ENCODE data around the gene GPT2. TPM values are rescaled to one million over a fixed set of nuclear protein-coding genes. Genes with fewer than 3 reads are reported as not detected.
A peak's percentile ranks its signal among the peaks of the same experiment; 100 is the strongest.
"Not testable (repeated sequence)": the region's sequence is repeated elsewhere in the genome, so short reads cannot be mapped to it uniquely, and the experiment has no call there.

The GPT2 gene
- total RNA-seq, 6 donors from 2014 or later, result 2.9 to 19.9 (median 6.3) TPM

DNA sequence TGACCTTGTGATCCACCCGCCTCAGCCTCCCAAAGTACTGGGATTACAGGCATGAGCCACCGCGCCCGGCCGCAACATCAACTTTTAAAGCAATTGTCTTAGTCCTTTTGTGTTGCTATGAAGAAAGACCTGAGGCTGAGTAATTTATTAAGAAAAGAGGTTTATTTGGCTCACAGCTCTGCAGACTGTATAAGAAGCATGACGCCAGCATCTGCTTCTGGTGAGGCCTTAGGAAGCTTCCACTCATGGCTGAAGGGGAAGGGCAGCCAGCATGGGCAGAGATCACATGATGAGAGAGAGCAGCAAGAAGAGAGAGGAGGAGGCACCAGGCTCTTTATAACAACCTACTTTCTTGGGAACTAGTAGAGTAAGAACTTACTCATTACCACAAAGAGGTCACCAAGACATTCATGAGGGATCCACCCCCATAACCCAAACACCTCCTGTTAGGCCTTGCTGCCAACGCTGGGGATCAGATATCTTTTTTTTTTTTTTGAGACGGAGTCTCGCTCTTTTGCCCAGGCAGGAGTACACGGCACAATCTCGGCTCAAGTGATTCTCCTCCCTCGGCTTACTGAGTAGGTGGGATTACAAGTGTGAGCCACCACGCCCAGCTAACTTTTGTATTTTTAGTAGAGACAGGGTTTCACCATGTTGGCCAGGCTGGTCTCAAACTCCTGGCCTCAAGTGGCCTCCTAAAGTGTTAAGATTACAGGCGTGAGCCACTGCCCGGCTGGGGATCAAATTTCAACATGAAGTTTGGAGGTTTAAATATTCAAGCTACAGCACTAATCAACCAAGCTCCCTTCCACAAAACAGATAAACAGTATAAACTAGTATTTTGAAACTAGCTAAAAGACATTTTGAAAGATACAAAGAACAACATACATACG is 21.4 kb upstream of the GPT2 start:
- Histone ChIP-seq H3K4me3 (no peak overlapping the region), H3K27me3 (no peaks in the 10 kb centered on the region), H3K36me3 (no peaks in the 10 kb centered on the region), H3K27ac (no peak overlapping the region), H3K4me1 (no peaks in the 10 kb centered on the region), H3K9me3 (no peaks in the 10 kb centered on the region)
- WGBS, 2 donors, result 86% methylated on average over 16 of the region's 16 CpGs
- ATAC-seq (ENCODE audit: low FRiP score in 2 of 2) (no peak), DNase-seq (peak in 1 of 2 donors; percentile 38)
- TF ChIP-seq POLR2AphosphoS5 (IDR thresholded peaks at IDR 0.05) (no peak), POLR2A (IDR thresholded peaks at IDR 0.05) (no peak), EP300 (IDR thresholded peaks at IDR 0.05) (no peak), CTCF (IDR thresholded peaks at IDR 0.05) (no peak)

- H3K4me1 ChIP-seq, result no peaks in the 10 kb centered on the region
- no peak overlapping the region for H3K27ac ChIP-seq
- no peaks in the 10 kb centered on the region for H3K9me3 ChIP-seq
- TF ChIP-seq CTCF (IDR thresholded peaks at IDR 0.05), result no peak
- no peak for TF ChIP-seq EP300 (IDR thresholded peaks at IDR 0.05)
- no peak for TF ChIP-seq POLR2AphosphoS5 (IDR thresholded peaks at IDR 0.05)
- TF ChIP-seq POLR2A (IDR thresholded peaks at IDR 0.05), result no peak
- H3K27me3 ChIP-seq, result no peaks in the 10 kb centered on the region
- H3K4me3 ChIP-seq, result no peak overlapping the region
- ATAC-seq (ENCODE audit: low FRiP score in 2 of 2), result no peak
- WGBS, 2 donors, result 88 to 91% methylated on average over 1 of the region's 1 CpG
- H3K36me3 ChIP-seq, result no peaks in the 10 kb centered on the region
- DNase-seq, result no peak
These were observed 17.9 kb upstream of the GPT2 start for GRCh38 chr16:46866286-46866685.

DNA sequence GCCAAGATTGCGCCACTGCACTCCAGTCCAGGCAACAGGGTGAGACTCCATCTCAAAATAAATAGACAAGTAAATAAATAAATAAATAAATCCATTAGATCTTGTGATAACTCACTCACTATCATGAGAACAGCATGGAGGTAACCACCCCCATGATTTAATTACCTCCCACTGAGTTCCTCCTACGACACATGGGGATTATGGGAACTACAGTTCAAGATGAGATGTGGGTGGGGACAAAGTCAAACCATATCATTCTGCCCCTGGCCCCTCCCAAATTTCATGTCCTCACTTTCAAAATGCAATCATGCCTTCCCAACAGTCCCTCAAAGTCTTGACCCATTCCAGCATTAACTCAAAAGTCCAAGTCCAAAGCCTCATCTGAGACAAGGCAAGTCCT is 16.7 kb upstream of the GPT2 start:
- ATAC-seq (ENCODE audit: low FRiP score in 2 of 2); H3K27ac ChIP-seq; H3K27me3 ChIP-seq; H3K36me3 ChIP-seq; H3K4me3 ChIP-seq; DNase-seq; H3K4me1 ChIP-seq; H3K9me3 ChIP-seq: not testable (repeated sequence)
- 88 to 94% methylated on average over 2 of the region's 2 CpGs for WGBS, 2 donors

- not testable (repeated sequence) for DNase-seq; H3K27ac ChIP-seq; H3K9me3 ChIP-seq; H3K4me3 ChIP-seq; ATAC-seq (ENCODE audit: low FRiP score in 2 of 2); H3K4me1 ChIP-seq; H3K36me3 ChIP-seq; H3K27me3 ChIP-seq
- 58 to 62% methylated on average over 2 of the region's 2 CpGs for WGBS, 2 donors
These were observed 15.3 kb upstream of the GPT2 start for GRCh38 chr16:46868891-46869290.

GRCh38 chr16:46871597-46871996 is 12.6 kb upstream of the GPT2 start:
- Histone ChIP-seq H3K27ac (no peak overlapping the region), H3K9me3 (no peaks in the 10 kb centered on the region), H3K27me3 (no peaks in the 10 kb centered on the region), H3K36me3 (no peaks in the 10 kb centered on the region), H3K4me3 (no peak overlapping the region), H3K4me1 (peaks cover 0 to 2% (median 0%) of the 10 kb centered on the region in 4 donors)
- ATAC-seq (ENCODE audit: low FRiP score in 2 of 2) (no peak), DNase-seq (no peak)
- 75 to 81% methylated on average over 8 of the region's 8 CpGs for whole genome bisulfite sequencing, 2 donors
- TF ChIP-seq CTCF (IDR thresholded peaks at IDR 0.05) (no peak), EP300 (IDR thresholded peaks at IDR 0.05) (no peak), POLR2AphosphoS5 (IDR thresholded peaks at IDR 0.05) (no peak), POLR2A (IDR thresholded peaks at IDR 0.05) (no peak)

- H3K36me3 ChIP-seq, result no peaks in the 10 kb centered on the region
- no peak overlapping the region for H3K4me3 ChIP-seq
- no peaks in the 10 kb centered on the region for H3K9me3 ChIP-seq
- ATAC-seq (ENCODE audit: low FRiP score in 2 of 2) (no peak), DNase-seq (no peak)
- TF ChIP-seq EP300 (IDR thresholded peaks at IDR 0.05) (no peak), CTCF (IDR thresholded peaks at IDR 0.05) (no peak), POLR2AphosphoS5 (IDR thresholded peaks at IDR 0.05) (no peak), POLR2A (IDR thresholded peaks at IDR 0.05) (no peak)
- WGBS, 2 donors, result 88 to 92% methylated on average over 3 of the region's 3 CpGs
- H3K27ac ChIP-seq, result no peak overlapping the region
- no peaks in the 10 kb centered on the region for H3K27me3 ChIP-seq
- peaks cover 0 to 2% (median 0%) of the 10 kb centered on the region in 4 donors for H3K4me1 ChIP-seq
These were observed 11.0 kb upstream of the GPT2 start for GRCh38 chr16:46873201-46873600.
